Tibial nerve (tissue), 4 donors: ENCODE measurements around the gene TNK2. TPM values are rescaled to one million over a fixed set of nuclear protein-coding genes. Genes with fewer than 3 reads are reported as not detected.

Experiments used
- DNase-seq, 2 donors: peaks; one replicate each; pipeline ENCODE4 v3.0.0-alpha.2; 2019; ENCODE audit warnings: low spot score in 2 of 2
- H3K27ac ChIP-seq, 4 donors: fragments of 200-600 bp; sonication (generic) in 3 of 4; one replicate each; pipeline ENCODE4 v1.5.1; 2017 to 2019; ENCODE audit warnings: mild to moderate bottlenecking in 1 of 4
- H3K27me3 ChIP-seq, 2 donors: fragments of 200-600 bp; sonication (generic) in 1 of 2; one replicate each; pipeline versions ENCODE4 v1.5.1 to v1.6.0; 2017 to 2019
- H3K36me3 ChIP-seq, 3 donors: fragments of 200-600 bp; sonication (generic); one replicate each; pipeline ENCODE4 v1.5.1; 2018 to 2019
- H3K4me1 ChIP-seq, 4 donors: fragments of 200-600 bp; sonication (generic) in 3 of 4; one replicate each; pipeline ENCODE4 v1.5.1; 2017 to 2019
- H3K4me3 ChIP-seq, 4 donors: fragments of 200-600 bp; sonication (generic) in 3 of 4; one replicate each; pipeline ENCODE4 v1.5.1; 2017 to 2019; ENCODE audit warnings: mild to moderate bottlenecking in 1 of 4, moderate library complexity in 1 of 4
- H3K9me3 ChIP-seq, 4 donors: fragments of 200-600 bp; sonication (generic) in 3 of 4; one replicate each; pipeline ENCODE4 v1.5.1; 2017 to 2019
- EP300 ChIP-seq, 2 donors: sonication (generic); formaldehyde crosslinking; IDR thresholded peaks; one replicate each; pipeline ENCODE4 v1.6.1; 2017; ENCODE audit warnings: antibody characterized with exemption in 2 of 2, mild to moderate bottlenecking in 1 of 2
- WGBS, 2 donors: methylation state at CpG; one replicate each; pipeline ENCODE4 v1.1.5; 2018; 5-methylcytosine and 5-hydroxymethylcytosine counted together
- small RNA-seq: library from RNA; depleted of rRNA; stranded (forward); fragments of <200 nt; gene quantifications from one replicate; pipeline ENCODE3, GENCODE V24; 2016
- total RNA-seq, 4 donors: library from RNA; depleted of rRNA; stranded (reverse); fragments of >200 nt; gene quantifications; one replicate each; pipeline ENCODE4 v1.1.0, GENCODE V29; 2016
- TF ChIP-seq, protein P1 (sequence below), 5 experiments: fragments of 200-600 bp in 3 of 5; fragments of 450-650 bp in 2 of 5; sonication (generic) in 3 of 5; IDR thresholded peaks; one replicate each; pipeline ENCODE4 v1.5.1; 2016 to 2019; ENCODE audit warnings: antibody characterized with exemption in 5 of 5, mild to moderate bottlenecking in 3 of 5, moderate library complexity in 2 of 5

The TNK2 gene
- total RNA-seq, 4 donors from 2014 or later, result 22.2 to 81.9 (median 34.0) TPM

DNA sequence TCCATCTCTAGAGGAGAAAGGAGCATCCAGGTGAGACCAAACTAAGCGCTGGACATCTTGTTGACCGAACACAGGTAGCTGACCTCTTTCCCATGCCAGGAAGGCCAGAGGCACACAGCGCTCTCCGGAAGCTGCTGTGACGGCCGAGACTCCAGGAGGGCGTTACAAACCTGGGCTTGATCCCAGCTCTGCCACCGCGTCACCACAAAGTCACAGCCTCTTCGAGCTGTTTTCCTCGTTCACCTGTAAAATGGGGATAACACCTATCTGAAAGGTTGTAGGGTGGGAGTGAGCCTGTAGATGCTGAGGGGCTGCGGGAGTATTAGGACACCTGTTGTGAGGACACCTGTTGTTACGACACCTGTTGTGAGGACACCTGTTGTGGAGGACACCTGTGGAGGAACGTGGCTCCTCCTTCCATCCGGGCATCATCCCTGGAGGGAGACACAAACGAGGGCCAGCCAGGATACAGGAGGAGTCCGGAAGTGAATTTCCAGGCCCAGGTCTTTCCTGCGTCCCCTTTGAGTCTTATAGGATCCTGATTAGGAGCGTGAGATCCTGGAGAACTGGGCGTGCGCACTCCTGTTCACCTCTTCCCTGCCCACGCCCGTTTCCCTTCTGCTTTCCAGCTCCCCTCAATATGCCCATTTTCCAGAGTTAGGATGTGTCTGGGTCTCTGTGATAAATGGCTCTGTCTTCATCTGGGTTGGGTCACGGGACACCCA, 94.3 kb downstream of the TNK2 start:
- H3K27me3 ChIP-seq, result peaks cover 0 to 30% of the 10 kb centered on the region in 2 donors
- no peak overlapping the region for H3K27ac ChIP-seq
- TF ChIP-seq EP300 (IDR thresholded peaks at IDR 0.05), result no peak
- TF ChIP-seq, protein P1, sequence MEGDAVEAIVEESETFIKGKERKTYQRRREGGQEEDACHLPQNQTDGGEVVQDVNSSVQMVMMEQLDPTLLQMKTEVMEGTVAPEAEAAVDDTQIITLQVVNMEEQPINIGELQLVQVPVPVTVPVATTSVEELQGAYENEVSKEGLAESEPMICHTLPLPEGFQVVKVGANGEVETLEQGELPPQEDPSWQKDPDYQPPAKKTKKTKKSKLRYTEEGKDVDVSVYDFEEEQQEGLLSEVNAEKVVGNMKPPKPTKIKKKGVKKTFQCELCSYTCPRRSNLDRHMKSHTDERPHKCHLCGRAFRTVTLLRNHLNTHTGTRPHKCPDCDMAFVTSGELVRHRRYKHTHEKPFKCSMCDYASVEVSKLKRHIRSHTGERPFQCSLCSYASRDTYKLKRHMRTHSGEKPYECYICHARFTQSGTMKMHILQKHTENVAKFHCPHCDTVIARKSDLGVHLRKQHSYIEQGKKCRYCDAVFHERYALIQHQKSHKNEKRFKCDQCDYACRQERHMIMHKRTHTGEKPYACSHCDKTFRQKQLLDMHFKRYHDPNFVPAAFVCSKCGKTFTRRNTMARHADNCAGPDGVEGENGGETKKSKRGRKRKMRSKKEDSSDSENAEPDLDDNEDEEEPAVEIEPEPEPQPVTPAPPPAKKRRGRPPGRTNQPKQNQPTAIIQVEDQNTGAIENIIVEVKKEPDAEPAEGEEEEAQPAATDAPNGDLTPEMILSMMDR (IDR thresholded peaks at IDR 0.05), result no peak
- H3K36me3 ChIP-seq, result no peaks in the 10 kb centered on the region
- H3K9me3 ChIP-seq, result no peaks in the 10 kb centered on the region
- DNase-seq, result no peak
- WGBS, 2 donors, result 89 to 94% methylated on average over 24 of the region's 24 CpGs
- H3K4me1 ChIP-seq, result no peaks in the 10 kb centered on the region
- no peak overlapping the region for H3K4me3 ChIP-seq

Small RNAs within 50 kb of the gene (small RNA-seq; reads per million reads assigned to genes)
- gene MIR6829 (not detected), gene RNU2-11P (not detected)

Other genes starting within 250 kb of the TNK2 start
- 10 to 100 TPM; 11.0 to 67.5 (median 22.9) TPM for gene MUC20, start 187.6 kb downstream of the TNK2 start, total RNA-seq
- not detected for gene MUC4, start 96.6 kb downstream of the TNK2 start, total RNA-seq
- gene TFRC, start 173.5 kb upstream of the TNK2 start, total RNA-seq, result 10 to 100 TPM; 36.7 to 86.7 (median 43.5) TPM